Thyroid gland (tissue), 4 donors: ENCODE measurements around the gene PCBD1.

Experiments
- POLR2A ChIP-seq, 2 donors: fragments of 450-650 bp; IDR thresholded peaks; one replicate each; pipeline ENCODE4 v1.6.1; 2017; ENCODE audit warnings: antibody characterized with exemption in 2 of 2, mild to moderate bottlenecking in 2 of 2, moderate library complexity in 1 of 2
- TF ChIP-seq, protein P1 (sequence below), 6 experiments: fragments of 200-600 bp in 3 of 6; fragments of 450-650 bp in 3 of 6; sonication (generic) in 3 of 6; IDR thresholded peaks; one replicate each; pipeline ENCODE4 v1.5.1; 2016 to 2019; ENCODE audit warnings: antibody characterized with exemption in 6 of 6, mild to moderate bottlenecking in 2 of 6, inconsistent platforms in 1 of 6, moderate library complexity in 1 of 6

DNA sequence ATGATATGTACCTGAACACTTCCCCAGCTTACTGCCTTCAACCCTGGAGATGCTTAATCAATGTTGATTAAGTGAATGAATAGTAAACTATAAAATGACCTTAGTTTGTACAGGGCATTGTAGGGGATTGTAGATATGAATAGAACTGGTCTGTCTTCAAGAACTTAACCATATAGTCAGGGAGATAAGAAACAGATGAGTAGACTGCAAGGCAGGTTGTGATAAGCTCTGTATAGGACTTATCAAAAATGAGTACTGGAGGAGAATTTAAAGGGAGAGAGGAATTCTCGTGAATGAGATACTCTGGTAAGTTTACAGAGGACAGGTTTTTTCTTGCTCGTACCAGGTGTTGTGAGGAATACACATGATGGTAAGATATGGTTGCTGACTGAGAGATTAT, 45.0 kb downstream of the PCBD1 start:
- TF ChIP-seq, protein P1, sequence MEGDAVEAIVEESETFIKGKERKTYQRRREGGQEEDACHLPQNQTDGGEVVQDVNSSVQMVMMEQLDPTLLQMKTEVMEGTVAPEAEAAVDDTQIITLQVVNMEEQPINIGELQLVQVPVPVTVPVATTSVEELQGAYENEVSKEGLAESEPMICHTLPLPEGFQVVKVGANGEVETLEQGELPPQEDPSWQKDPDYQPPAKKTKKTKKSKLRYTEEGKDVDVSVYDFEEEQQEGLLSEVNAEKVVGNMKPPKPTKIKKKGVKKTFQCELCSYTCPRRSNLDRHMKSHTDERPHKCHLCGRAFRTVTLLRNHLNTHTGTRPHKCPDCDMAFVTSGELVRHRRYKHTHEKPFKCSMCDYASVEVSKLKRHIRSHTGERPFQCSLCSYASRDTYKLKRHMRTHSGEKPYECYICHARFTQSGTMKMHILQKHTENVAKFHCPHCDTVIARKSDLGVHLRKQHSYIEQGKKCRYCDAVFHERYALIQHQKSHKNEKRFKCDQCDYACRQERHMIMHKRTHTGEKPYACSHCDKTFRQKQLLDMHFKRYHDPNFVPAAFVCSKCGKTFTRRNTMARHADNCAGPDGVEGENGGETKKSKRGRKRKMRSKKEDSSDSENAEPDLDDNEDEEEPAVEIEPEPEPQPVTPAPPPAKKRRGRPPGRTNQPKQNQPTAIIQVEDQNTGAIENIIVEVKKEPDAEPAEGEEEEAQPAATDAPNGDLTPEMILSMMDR (IDR thresholded peaks at IDR 0.05): no peak
- TF ChIP-seq POLR2A (IDR thresholded peaks at IDR 0.05): no peak
